ENCODE measurements around the gene ARIH1. TPM values are rescaled to one million over a fixed set of nuclear protein-coding genes. Genes with fewer than 3 reads are reported as not detected.

ARIH1 gene
- total and polyA plus RNA-seq, 2 of the 4 experiments (the other 2 are of a cell fraction), result 24.0 to 41.2 TPM

- Histone ChIP-seq H3K4ac (ENCODE audit: low read depth, low read length) (no peak overlapping the region), H2BK20ac (ENCODE audit: low read depth, low read length) (no peak overlapping the region), H3K23ac (ENCODE audit: low read depth, low read length) (no peak overlapping the region), H4K20me1 (ENCODE audit: insufficient read depth, low read length) (peaks cover 34% of the 10 kb centered on the region), H3K27me3 (ENCODE audit: control insufficient read depth, insufficient read depth, low read length) (no peaks in the 10 kb centered on the region), H3K4me2 (ENCODE audit: low read depth, low read length) (no peak overlapping the region), H3K9ac (ENCODE audit: low read depth, low read length) (no peak overlapping the region), H4K5ac (ENCODE audit: low read depth, low read length) (no peak overlapping the region), H3K36me3 (ENCODE audit: control insufficient read depth, insufficient read depth, low read length) (peaks cover 11% of the 10 kb centered on the region), H2BK5ac (ENCODE audit: low read depth, low read length, poor library complexity, severe bottlenecking) (no peak overlapping the region), H3K4me3 (ENCODE audit: insufficient read depth, low read depth, low read length) (no peak overlapping the region), H2AK5ac (ENCODE audit: low read depth, low read length) (no peak overlapping the region), H3K9me1 (ENCODE audit: insufficient read depth, low read length) (peaks cover 3% of the 10 kb centered on the region; the same call in 1 of the 2 replicates), H3K4me1 (ENCODE audit: control insufficient read depth, insufficient read depth, low read length) (0 out of 2 replicates have a peak, but pooled peaks cover 2% of the 10 kb centered on the region), H3K14ac (replicated peaks; ENCODE audit: low read depth, low read length) (no peak overlapping the region), H3K79me1 (ENCODE audit: low read depth in 1 of 2, low read length in 2 of 2) (peaks cover 21 to 58% of the 10 kb centered on the region in 2 experiments), H4K8ac (ENCODE audit: low read depth in 2 of 2, low read length in 2 of 2) (no peak overlapping the region), H2BK120ac (ENCODE audit: low read depth, low read length) (no peak overlapping the region), H2BK15ac (ENCODE audit: low read depth, low read length) (no peak overlapping the region), H2AFZ (replicated peaks; ENCODE audit: low read length, poor library complexity) (no peak overlapping the region), H4K91ac (ENCODE audit: insufficient read depth, low read depth, low read length) (no peak overlapping the region), H3K9me3 (ENCODE audit: control insufficient read depth, insufficient read depth, low read length) (no peaks in the 10 kb centered on the region), H2AK9ac (replicated peaks; ENCODE audit: low read depth, low read length, poor library complexity) (no peak overlapping the region), H3K27ac (ENCODE audit: insufficient read depth, low read length) (no peak overlapping the region), H3K56ac (ENCODE audit: extremely low read depth, insufficient read depth, low read length) (no peak overlapping the region), H3K18ac (ENCODE audit: low read depth, low read length) (no peak overlapping the region)
- DNase-seq (peak; percentile 43), ATAC-seq (ENCODE audit: low read depth) (no peak)
- intact Hi-C loops (cut with micrococcal nuclease), result no loop called here
- POLR2A ChIA-PET (ENCODE audit: unreplicated experiment), result no interaction called here
- in situ Hi-C loops (cut with MboI; ENCODE audit: low sequenced_read_pairs), result no loop called here
- CTCF ChIA-PET, result no interaction called here
- WGBS, 2 experiments (ENCODE audit: extremely low coverage in 2 of 2, insufficient read length in 1 of 2), result no CpG with 5 or more reads among the region's 1 CpG
- dilution Hi-C loops (cut with HindIII; ENCODE audit: low sequenced_read_pairs, unreplicated experiment), result no loop called here
- TF ChIP-seq MAZ (IDR thresholded peaks at IDR 0.05; ENCODE audit: borderline replicate concordance, low read depth, low read length), result no peak
- no peak for TF ChIP-seq RCOR1 (IDR thresholded peaks at IDR 0.05; ENCODE audit: insufficient replicate concordance, low read length)
- TF ChIP-seq, protein P1, sequence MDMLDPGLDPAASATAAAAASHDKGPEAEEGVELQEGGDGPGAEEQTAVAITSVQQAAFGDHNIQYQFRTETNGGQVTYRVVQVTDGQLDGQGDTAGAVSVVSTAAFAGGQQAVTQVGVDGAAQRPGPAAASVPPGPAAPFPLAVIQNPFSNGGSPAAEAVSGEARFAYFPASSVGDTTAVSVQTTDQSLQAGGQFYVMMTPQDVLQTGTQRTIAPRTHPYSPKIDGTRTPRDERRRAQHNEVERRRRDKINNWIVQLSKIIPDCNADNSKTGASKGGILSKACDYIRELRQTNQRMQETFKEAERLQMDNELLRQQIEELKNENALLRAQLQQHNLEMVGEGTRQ (IDR thresholded peaks at IDR 0.05; ENCODE audit: low read depth, low read length), result no peak
- TF ChIP-seq, protein P2, sequence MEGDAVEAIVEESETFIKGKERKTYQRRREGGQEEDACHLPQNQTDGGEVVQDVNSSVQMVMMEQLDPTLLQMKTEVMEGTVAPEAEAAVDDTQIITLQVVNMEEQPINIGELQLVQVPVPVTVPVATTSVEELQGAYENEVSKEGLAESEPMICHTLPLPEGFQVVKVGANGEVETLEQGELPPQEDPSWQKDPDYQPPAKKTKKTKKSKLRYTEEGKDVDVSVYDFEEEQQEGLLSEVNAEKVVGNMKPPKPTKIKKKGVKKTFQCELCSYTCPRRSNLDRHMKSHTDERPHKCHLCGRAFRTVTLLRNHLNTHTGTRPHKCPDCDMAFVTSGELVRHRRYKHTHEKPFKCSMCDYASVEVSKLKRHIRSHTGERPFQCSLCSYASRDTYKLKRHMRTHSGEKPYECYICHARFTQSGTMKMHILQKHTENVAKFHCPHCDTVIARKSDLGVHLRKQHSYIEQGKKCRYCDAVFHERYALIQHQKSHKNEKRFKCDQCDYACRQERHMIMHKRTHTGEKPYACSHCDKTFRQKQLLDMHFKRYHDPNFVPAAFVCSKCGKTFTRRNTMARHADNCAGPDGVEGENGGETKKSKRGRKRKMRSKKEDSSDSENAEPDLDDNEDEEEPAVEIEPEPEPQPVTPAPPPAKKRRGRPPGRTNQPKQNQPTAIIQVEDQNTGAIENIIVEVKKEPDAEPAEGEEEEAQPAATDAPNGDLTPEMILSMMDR (conservative IDR thresholded peaks at IDR 0.05; ENCODE audit: low read depth, low read length), result no peak
- no peak for TF ChIP-seq BHLHE40 (IDR thresholded peaks at IDR 0.05; ENCODE audit: low read depth, low read length)
- TF ChIP-seq FOS (IDR thresholded peaks at IDR 0.05; ENCODE audit: low read depth, low read length), result no peak
- no peak for TF ChIP-seq CHD1 (IDR thresholded peaks at IDR 0.05; ENCODE audit: low read depth, low read length)
- no peak for TF ChIP-seq RAD21 (IDR thresholded peaks at IDR 0.05; ENCODE audit: low read length)
- TF ChIP-seq MXI1 (IDR thresholded peaks at IDR 0.05; ENCODE audit: borderline replicate concordance, low read depth, low read length), result no peak
- no peak for TF ChIP-seq POLR2A (IDR thresholded peaks at IDR 0.05; ENCODE audit: low read depth, low read length)
- no TSS peak for BruUV-seq (replicated peaks)
These were observed 47.6 kb downstream of the ARIH1 start for GRCh38 chr15:72521682-72522081.

All from IMR-90 (cell line).